HG02571 (cell line): ENCODE results near the gene THSD8.

ENCODE experiments used
- ATAC-seq: cut with Tn5 transposase; IDR thresholded peaks from one replicate; pipeline ENCODE4 v1.9.1; 2021; ENCODE audit warnings: mild to moderate bottlenecking, moderate library complexity; ENCODE audit not compliant: unreplicated experiment

THSD8 gene

GRCh38 chr19:12847159-12848139 lies 45.6 kb downstream of the THSD8 start:
- ATAC-seq: peak; percentile 66
